ENCODE results near the gene CRTC1. TPM values are rescaled to one million over a fixed set of nuclear protein-coding genes. Genes with fewer than 3 reads are reported as not detected.

The CRTC1 gene
- total and polyA plus RNA-seq, 9 of the 15 experiments (the other 6 are each of a cell fraction or from before 2014, with no cell fraction given): 0.25 to 3.8 (median 1.2) TPM; not detected in 2

DNA sequence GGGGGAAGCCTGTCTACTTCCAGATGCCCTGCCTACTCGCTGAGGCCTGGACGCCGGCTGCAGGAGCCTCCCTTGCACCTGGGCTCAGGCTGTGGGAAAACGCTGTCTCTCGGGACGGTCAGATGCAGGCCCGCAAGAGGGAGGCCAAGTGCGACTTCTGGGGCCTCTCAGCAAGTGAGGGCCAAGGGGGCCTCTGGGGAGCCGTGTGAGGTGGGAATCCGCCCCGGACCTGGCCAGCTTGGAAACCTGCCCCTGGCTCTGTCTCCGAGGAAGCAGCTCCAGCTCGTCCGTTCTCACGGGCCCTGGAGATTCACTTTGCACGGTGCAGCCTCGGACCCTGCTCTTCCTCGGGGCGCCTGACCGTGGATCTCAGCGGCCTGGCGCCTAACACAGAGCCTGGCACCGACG lies 11.4 kb upstream of the CRTC1 start (continued):
- TF ChIP-seq CBX8 (IDR thresholded peaks at IDR 0.05; ENCODE audit: borderline replicate concordance, extremely low read depth, low read depth, low read length, poor library complexity, severe bottlenecking) (no peak), NFIX (CRISPR knock-in tag; IDR thresholded peaks at IDR 0.05; ENCODE audit: low read depth) (no peak)
- TF ChIP-seq, protein P1, sequence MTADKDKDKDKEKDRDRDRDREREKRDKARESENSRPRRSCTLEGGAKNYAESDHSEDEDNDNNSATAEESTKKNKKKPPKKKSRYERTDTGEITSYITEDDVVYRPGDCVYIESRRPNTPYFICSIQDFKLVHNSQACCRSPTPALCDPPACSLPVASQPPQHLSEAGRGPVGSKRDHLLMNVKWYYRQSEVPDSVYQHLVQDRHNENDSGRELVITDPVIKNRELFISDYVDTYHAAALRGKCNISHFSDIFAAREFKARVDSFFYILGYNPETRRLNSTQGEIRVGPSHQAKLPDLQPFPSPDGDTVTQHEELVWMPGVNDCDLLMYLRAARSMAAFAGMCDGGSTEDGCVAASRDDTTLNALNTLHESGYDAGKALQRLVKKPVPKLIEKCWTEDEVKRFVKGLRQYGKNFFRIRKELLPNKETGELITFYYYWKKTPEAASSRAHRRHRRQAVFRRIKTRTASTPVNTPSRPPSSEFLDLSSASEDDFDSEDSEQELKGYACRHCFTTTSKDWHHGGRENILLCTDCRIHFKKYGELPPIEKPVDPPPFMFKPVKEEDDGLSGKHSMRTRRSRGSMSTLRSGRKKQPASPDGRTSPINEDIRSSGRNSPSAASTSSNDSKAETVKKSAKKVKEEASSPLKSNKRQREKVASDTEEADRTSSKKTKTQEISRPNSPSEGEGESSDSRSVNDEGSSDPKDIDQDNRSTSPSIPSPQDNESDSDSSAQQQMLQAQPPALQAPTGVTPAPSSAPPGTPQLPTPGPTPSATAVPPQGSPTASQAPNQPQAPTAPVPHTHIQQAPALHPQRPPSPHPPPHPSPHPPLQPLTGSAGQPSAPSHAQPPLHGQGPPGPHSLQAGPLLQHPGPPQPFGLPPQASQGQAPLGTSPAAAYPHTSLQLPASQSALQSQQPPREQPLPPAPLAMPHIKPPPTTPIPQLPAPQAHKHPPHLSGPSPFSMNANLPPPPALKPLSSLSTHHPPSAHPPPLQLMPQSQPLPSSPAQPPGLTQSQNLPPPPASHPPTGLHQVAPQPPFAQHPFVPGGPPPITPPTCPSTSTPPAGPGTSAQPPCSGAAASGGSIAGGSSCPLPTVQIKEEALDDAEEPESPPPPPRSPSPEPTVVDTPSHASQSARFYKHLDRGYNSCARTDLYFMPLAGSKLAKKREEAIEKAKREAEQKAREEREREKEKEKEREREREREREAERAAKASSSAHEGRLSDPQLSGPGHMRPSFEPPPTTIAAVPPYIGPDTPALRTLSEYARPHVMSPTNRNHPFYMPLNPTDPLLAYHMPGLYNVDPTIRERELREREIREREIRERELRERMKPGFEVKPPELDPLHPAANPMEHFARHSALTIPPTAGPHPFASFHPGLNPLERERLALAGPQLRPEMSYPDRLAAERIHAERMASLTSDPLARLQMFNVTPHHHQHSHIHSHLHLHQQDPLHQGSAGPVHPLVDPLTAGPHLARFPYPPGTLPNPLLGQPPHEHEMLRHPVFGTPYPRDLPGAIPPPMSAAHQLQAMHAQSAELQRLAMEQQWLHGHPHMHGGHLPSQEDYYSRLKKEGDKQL (CRISPR knock-in tag; IDR thresholded peaks at IDR 0.05; ENCODE audit: borderline replicate concordance): no peak
- TF ChIP-seq, protein P2, sequence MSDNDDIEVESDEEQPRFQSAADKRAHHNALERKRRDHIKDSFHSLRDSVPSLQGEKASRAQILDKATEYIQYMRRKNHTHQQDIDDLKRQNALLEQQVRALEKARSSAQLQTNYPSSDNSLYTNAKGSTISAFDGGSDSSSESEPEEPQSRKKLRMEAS (CRISPR knock-in tag; IDR thresholded peaks at IDR 0.05): no peak

All from K562 (cell line).